GM21737 (cell line): ENCODE measurements around the gene MSTN.
"Not testable (repeated sequence)": the region's sequence is repeated elsewhere in the genome, so short reads cannot be mapped to it uniquely, and the experiment has no call there.

ENCODE experiments used
- ATAC-seq: cut with Tn5 transposase; IDR thresholded peaks from one replicate; pipeline ENCODE4 v1.9.1; 2021; ENCODE audit warnings: mild to moderate bottlenecking, moderate library complexity; ENCODE audit not compliant: unreplicated experiment

MSTN gene

GRCh38 chr2:190065839-190066238 lies 3.3 kb upstream of the MSTN start:
- ATAC-seq = no peak

DNA sequence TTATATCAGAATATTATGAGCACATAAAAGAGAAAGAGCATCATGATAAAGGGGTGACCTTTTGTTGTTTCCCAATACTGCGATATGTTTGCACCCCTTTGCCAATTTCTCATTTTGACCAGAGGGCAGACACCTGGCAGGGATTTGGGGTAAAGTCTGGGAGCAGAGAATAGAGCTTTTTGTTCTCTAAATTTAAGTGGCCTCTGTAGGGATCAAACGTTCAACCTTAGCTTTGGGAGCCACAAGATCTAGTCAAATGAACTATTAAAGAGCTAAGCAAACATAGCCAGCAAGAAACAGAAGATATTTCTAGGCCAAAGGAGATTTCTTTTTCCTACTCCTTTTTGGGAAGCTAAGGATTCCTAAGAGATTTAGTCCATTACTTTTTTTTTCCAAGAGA lies 1.1 kb upstream of the MSTN start:
- no peak for ATAC-seq

DNA sequence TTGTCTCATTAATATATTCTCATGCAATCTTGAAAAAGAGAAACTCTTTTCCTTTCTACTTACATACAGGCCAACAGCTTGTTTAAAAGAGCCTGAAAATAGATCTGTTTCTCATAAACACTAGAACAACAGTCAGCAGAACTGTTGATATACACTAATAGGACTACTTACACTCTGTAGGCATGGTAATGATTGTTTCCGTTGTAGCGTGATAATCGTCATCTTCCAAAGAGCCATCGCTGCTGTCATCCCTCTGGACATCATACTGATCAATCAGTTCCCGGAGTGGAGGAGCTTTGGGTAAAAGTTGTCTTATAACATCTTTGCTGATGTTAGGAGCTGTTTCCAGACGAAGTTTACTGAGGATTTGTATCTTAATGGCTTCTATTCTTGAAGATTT lies 476 bp downstream of the MSTN start:
- no peak for ATAC-seq

DNA sequence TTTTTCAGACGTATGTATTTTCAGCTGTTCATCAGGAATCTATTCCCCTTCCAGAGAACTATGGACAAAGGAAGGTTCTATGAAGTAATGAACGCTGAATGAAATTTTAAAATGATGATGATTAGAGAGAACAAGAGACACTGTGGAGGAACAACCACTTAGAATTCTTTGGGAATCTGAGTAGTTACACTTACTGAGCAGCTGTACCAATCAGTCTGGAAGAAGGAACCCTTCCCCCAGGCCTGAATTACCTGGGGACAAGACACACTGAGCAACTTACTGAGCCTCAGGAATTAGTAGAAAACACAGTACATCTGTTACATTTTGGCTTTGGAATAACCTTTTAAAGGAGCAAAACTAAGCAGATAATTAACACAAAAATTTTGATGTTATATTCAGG lies 1.9 kb downstream of the MSTN start:
- no peak for ATAC-seq

DNA sequence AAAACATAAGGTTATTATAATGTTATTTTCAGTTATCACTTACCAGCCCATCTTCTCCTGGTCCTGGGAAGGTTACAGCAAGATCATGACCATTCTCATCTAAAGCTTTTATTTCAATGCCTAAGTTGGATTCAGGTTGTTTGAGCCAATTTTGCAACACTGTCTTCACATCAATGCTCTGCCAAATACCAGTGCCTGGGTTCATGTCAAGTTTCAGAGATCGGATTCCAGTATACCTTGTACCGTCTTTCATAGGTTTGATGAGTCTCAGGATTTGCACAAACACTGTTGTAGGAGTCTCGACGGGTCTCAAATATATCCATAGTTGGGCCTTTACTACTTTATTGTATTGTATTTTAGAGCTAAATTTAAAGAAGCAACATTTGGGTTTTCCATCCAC lies 2.5 kb downstream of the MSTN start:
- ATAC-seq = no peak

- no peak for ATAC-seq
Measured at GRCh38 chr2:190053426-190053825, 9.1 kb downstream of the MSTN start.

DNA sequence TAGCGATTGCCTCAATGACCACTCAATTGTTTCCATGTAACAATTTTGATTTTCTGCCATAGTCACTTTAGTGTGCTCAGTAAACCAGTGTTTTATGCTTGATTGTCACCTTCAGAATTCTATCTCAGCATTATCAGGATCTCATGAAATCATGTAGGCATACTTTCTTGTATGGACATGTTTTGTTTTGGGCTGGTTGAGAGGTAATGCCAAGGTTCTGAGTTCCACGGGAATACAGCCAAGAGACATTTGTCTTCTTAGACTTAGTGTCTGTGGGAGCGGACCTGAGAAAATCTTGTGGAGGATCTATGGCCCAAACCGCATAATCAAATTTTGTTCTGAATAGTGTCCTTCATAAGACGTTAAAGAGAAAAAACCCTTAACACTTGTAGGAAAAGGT lies 10.2 kb downstream of the MSTN start:
- ATAC-seq = no peak

DNA sequence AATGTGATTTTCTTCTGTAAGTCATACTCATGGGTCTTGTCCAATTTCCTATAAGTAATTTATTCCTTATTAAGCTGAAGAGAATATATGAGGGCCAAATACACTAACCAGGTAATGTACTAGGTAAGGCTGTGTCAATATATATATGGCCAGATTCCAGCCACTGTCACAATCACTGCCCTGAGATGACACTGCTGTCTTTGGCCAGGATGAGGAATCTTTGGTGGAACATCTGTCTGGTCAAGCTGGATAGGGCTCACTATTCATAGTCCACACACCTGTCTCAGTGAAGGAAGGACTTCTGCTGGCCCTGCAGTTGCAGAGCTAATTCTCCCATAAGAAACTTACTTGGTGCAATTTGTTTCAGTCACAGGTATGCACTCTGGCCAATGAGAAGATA lies 11.3 kb downstream of the MSTN start:
- no peak for ATAC-seq

- no peak for ATAC-seq
Measured at GRCh38 chr2:190050001-190050400, 12.5 kb downstream of the MSTN start.

GRCh38 chr2:190044866-190045265 lies 17.7 kb downstream of the MSTN start:
- no peak for ATAC-seq

- ATAC-seq = no peak
Measured at GRCh38 chr2:190043441-190043840, 19.1 kb downstream of the MSTN start.

- ATAC-seq = no peak
Measured at GRCh38 chr2:190036071-190036470, 26.5 kb downstream of the MSTN start.

GRCh38 chr2:190034417-190034816 lies 28.1 kb downstream of the MSTN start:
- ATAC-seq = not testable (repeated sequence)

- ATAC-seq = no peak
Measured at GRCh38 chr2:190031969-190032618, 30.4 kb downstream of the MSTN start.

DNA sequence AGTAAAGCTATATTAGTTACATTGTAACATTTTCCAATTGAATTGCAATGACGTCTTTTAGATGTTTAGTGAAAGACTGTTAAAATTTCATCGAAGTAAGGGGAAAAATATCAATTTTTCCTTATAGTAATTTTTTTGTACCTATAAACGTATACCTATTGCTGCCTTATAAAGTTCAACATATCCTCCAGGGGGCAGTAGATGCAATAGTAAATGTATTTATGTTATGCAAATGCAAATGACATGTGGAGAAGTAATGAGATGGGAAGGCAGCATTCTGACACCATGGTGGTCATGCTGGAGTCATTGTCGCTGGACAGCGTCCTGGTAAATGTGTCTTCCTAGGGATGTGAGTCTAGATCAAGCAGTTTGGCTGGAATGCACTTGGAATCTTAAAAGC lies 38.7 kb downstream of the MSTN start:
- no peak for ATAC-seq

GRCh38 chr2:190020720-190021119 lies 41.8 kb downstream of the MSTN start:
- ATAC-seq = no peak

DNA sequence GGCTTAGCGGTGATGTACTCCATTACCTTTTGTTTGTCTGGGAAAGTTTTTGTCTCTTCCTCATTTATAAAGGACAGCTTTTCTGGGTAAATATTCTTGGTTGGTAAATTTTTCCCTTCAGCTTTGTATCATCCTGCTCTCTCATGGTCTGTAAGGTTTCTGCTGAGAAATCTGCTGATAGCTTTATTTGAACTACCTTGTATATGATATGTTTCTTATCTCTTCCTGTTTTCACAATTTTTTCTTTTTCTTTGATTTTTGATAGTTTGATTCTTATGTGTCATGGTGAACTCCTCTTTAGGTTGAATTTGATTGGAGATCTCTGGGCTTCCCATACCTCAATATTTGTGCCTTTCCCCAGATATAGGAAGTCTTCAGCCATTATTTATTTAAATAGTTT lies 44.7 kb downstream of the MSTN start:
- ATAC-seq = no peak

DNA sequence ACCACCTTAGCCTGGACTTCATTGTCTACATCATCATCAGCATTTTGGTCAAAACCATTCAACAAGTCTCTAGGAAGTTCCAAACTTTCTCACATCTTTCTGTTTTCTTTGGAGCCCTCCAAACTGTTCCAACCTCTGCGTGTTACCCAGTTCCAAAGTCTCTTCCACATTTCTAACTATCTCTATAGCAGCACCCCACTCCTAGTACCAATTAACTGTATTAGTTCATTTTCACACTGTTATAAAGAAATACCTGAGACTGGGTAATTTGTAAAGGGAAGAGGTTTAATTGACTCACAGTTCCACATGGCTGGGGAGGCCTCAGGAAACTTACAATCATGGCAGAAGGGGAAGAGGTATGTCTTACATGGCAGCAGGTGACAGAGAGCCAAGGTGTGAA lies 46.6 kb downstream of the MSTN start:
- not testable (repeated sequence) for ATAC-seq
